GM21423 (cell line): ENCODE measurements around the gene PNLIP.

Source experiments
- ATAC-seq: cut with Tn5 transposase; IDR thresholded peaks from one replicate; pipeline ENCODE4 v1.9.1; 2021; ENCODE audit warnings: mild to moderate bottlenecking, moderate library complexity; ENCODE audit not compliant: unreplicated experiment

PNLIP gene

GRCh38 chr10:116613471-116613870, 67.7 kb downstream of the PNLIP start:
- no peak for ATAC-seq

DNA sequence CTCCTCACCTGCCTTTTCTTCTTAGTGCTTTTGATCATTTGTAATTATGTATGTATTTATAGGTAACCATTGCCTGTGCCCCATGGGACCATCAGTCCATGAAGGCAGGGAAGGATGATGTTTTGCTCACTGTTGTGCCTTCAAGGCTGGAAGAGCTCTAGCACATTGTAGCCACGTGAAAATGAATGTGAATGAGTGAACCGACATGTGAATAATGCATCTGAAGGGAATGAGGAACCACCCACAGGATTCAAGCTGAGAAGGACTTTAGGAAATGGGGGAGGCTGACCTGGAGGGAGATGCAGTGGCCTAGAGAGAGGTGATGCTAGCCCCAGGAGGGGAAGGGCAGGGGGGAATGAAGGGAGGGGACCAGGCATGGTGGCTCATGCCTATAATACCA, 69.1 kb downstream of the PNLIP start:
- ATAC-seq, result no peak

DNA sequence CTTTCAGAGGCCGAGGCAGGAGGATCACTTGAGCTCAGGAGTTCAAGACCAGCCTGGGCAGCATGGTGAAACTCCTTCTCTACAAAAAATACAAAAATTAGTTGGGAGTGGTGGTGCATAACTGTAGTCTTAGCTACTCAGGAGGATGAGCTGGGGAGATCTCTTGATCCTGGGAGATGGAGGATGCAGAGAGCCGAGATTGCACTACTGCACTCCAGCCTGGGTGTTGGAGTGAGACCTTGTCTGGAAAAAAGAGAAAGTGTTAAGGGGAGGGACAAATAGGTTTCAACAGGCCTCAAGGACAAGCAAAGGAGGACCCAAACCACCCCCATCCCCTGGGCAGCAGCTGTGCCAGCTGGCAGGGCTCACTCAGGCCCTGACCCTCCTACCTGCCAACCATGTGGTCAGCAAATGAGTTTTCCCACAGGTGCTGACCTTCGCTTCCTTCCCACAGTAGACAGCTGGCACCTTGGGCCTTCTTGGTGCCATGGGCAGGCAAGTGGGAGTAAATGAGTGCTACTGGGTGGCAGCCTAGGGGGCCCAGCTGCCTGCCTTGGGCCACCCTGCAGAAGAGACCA, 69.6 kb downstream of the PNLIP start:
- ATAC-seq, result no peak
